ENCODE results near the gene COMMD10. TPM values are rescaled to one million over a fixed set of nuclear protein-coding genes. Genes with fewer than 3 reads are reported as not detected.

COMMD10 gene
- polyA plus RNA-seq, 1 donor (not counting 4 experiments of a cell fraction or from before 2014, with no cell fraction given) = 22.3 TPM

- Histone ChIP-seq H2AFZ (ENCODE audit: control insufficient read depth, low read length) (no peak overlapping the region), H3K9ac (ENCODE audit: control insufficient read depth, extremely low read depth, insufficient read depth, low read length) (no peak overlapping the region), H3K9me1 (ENCODE audit: control insufficient read depth, extremely low read depth, insufficient read depth, low read length) (no peaks in the 10 kb centered on the region), H3K4me2 (ENCODE audit: control insufficient read depth, extremely low read depth, insufficient read depth, low read depth, low read length) (no peak overlapping the region), H3K36me3 (ENCODE audit: control insufficient read depth in 2 of 2, extremely low read depth in 1 of 2, insufficient read depth in 2 of 2, low read length in 2 of 2) (no peaks in the 10 kb centered on the region), H4K20me1 (ENCODE audit: control insufficient read depth, extremely low read depth, insufficient read depth, low read length) (no peaks in the 10 kb centered on the region), H3K27ac (ENCODE audit: control insufficient read depth, insufficient read depth, low read length) (no peak overlapping the region), H3K27me3 (ENCODE audit: control insufficient read depth, extremely low read depth, insufficient read depth, low read length) (no peaks in the 10 kb centered on the region), H3K79me2 (ENCODE audit: control insufficient read depth, insufficient read depth, low read length) (no peaks in the 10 kb centered on the region), H3K9me3 (ENCODE audit: control insufficient read depth, low read depth, low read length) (no peaks in the 10 kb centered on the region), H3K4me3 (ENCODE audit: control insufficient read depth in 2 of 3, extremely low read depth in 1 of 3, insufficient read depth in 2 of 3, low read depth in 1 of 3, low read length in 3 of 3) (no peak overlapping the region), H3K4me1 (ENCODE audit: control insufficient read depth, extremely low read depth, insufficient read depth, low read length) (no peaks in the 10 kb centered on the region)
- dilution Hi-C loops (cut with MboI; ENCODE audit: extremely low pct_ligation_motif_present, low sequenced_read_pairs) = no loop called here
- DNase-seq (ENCODE audit: low read depth, low spot score) = no peak
- no peak for FAIRE-seq
- TF ChIP-seq CTCF (optimal IDR thresholded peaks at IDR 0.05 in 1 of 3, IDR thresholded peaks at IDR 0.05 in 1 of 3, conservative IDR thresholded peaks at IDR 0.05 in 1 of 3; ENCODE audit: extremely low read depth in 1 of 3, insufficient read depth in 2 of 3, low read length in 3 of 3) = no peak
- TF ChIP-seq EZH2 (IDR thresholded peaks at IDR 0.05; ENCODE audit: low read length) = no peak
These were observed 94.1 kb downstream of the COMMD10 start for GRCh38 chr5:116178925-116179324.

GRCh38 chr5:116209166-116209565 is 124.3 kb downstream of the COMMD10 start:
- no peaks in the 10 kb centered on the region for H3K36me3 ChIP-seq (ENCODE audit: control insufficient read depth in 2 of 2, extremely low read depth in 1 of 2, insufficient read depth in 2 of 2, low read length in 2 of 2)
- TF ChIP-seq EZH2 (IDR thresholded peaks at IDR 0.05; ENCODE audit: low read length) (no peak), CTCF (optimal IDR thresholded peaks at IDR 0.05 in 1 of 3, IDR thresholded peaks at IDR 0.05 in 1 of 3, conservative IDR thresholded peaks at IDR 0.05 in 1 of 3; ENCODE audit: extremely low read depth in 1 of 3, insufficient read depth in 2 of 3, low read length in 3 of 3) (no peak)
- H3K79me2 ChIP-seq (ENCODE audit: control insufficient read depth, insufficient read depth, low read length) = no peaks in the 10 kb centered on the region
- H3K9me3 ChIP-seq (ENCODE audit: control insufficient read depth, low read depth, low read length) = no peaks in the 10 kb centered on the region
- no peak overlapping the region for H2AFZ ChIP-seq (ENCODE audit: control insufficient read depth, low read length)
- dilution Hi-C loops (cut with MboI; ENCODE audit: extremely low pct_ligation_motif_present, low sequenced_read_pairs) = no loop called here
- FAIRE-seq = no peak
- no peaks in the 10 kb centered on the region for H3K27me3 ChIP-seq (ENCODE audit: control insufficient read depth, extremely low read depth, insufficient read depth, low read length)
- no peak for DNase-seq (ENCODE audit: low read depth, low spot score)
- H4K20me1 ChIP-seq (ENCODE audit: control insufficient read depth, extremely low read depth, insufficient read depth, low read length) = no peaks in the 10 kb centered on the region
- H3K4me2 ChIP-seq (ENCODE audit: control insufficient read depth, extremely low read depth, insufficient read depth, low read depth, low read length) = no peak overlapping the region
- H3K9ac ChIP-seq (ENCODE audit: control insufficient read depth, extremely low read depth, insufficient read depth, low read length) = no peak overlapping the region
- no peak overlapping the region for H3K27ac ChIP-seq (ENCODE audit: control insufficient read depth, insufficient read depth, low read length)
- no peaks in the 10 kb centered on the region for H3K9me1 ChIP-seq (ENCODE audit: control insufficient read depth, extremely low read depth, insufficient read depth, low read length)
- no peak overlapping the region for H3K4me3 ChIP-seq (ENCODE audit: control insufficient read depth in 2 of 3, extremely low read depth in 1 of 3, insufficient read depth in 2 of 3, low read depth in 1 of 3, low read length in 3 of 3)
- no peaks in the 10 kb centered on the region for H3K4me1 ChIP-seq (ENCODE audit: control insufficient read depth, extremely low read depth, insufficient read depth, low read length)
